H9 (cell line): ENCODE results near the gene MALAT1. TPM values are rescaled to one million over a fixed set of nuclear protein-coding genes. Genes with fewer than 3 reads are reported as not detected.

ENCODE experiments used
- DNase-seq: peaks from one replicate; pipeline ENCODE4 v3.0.0-alpha.2; 2017
- H2AFZ ChIP-seq: one replicate; pipeline ENCODE4 v1.6.1; 2013; ENCODE audit warnings: mild to moderate bottlenecking, low read length, control low read depth, moderate library complexity
- H2AK5ac ChIP-seq: 2 replicates; pipeline ENCODE4 v1.6.1; 2013; ENCODE audit warnings: low read length, control low read depth, mixed read lengths; ENCODE audit not compliant: insufficient read length
- H2BK120ac ChIP-seq: one replicate; pipeline ENCODE4 v1.6.1; 2013; ENCODE audit warnings: low read depth, mild to moderate bottlenecking, low read length, control low read depth, inconsistent platforms; ENCODE audit not compliant: poor library complexity, severe bottlenecking
- H2BK12ac ChIP-seq: 2 replicates; pipeline ENCODE4 v1.6.1; 2013; ENCODE audit warnings: low read length, control low read depth, mixed read lengths, low read depth; ENCODE audit not compliant: insufficient read length
- H2BK15ac ChIP-seq: 2 replicates; pipeline ENCODE4 v1.6.1; 2013; ENCODE audit warnings: low read depth, low read length, control low read depth
- H2BK20ac ChIP-seq: one replicate; pipeline ENCODE4 v1.6.1; 2013; ENCODE audit warnings: low read depth, mild to moderate bottlenecking, low read length, control low read depth, inconsistent platforms; ENCODE audit not compliant: poor library complexity, severe bottlenecking
- H2BK5ac ChIP-seq: 2 replicates; pipeline ENCODE4 v1.6.1; 2013; ENCODE audit warnings: low read length, control low read depth, mixed read lengths; ENCODE audit not compliant: insufficient read length
- H3K14ac ChIP-seq: 2 replicates; pipeline ENCODE4 v1.6.1; 2013; ENCODE audit warnings: low read length, control low read depth; ENCODE audit not compliant: insufficient read depth
- H3K18ac ChIP-seq: 2 replicates; pipeline ENCODE4 v1.6.1; 2013; ENCODE audit warnings: low read depth, mild to moderate bottlenecking, mixed read lengths, low read length, control low read depth; ENCODE audit not compliant: insufficient read length
- H3K23ac ChIP-seq: 2 replicates; pipeline ENCODE4 v1.6.1; 2013; ENCODE audit warnings: low read length, control low read depth, mixed read lengths, low read depth; ENCODE audit not compliant: insufficient read length
- H3K23me2 ChIP-seq: 2 replicates; pipeline ENCODE4 v1.6.1; 2013; ENCODE audit warnings: low read depth, mild to moderate bottlenecking, mixed read lengths, low read length, control low read depth; ENCODE audit not compliant: insufficient read length, poor library complexity, severe bottlenecking
- H3K27ac ChIP-seq: 2 replicates; pipeline ENCODE4 v1.5.1; 2013; ENCODE audit warnings: low read length, control low read depth, mixed read lengths, low read depth; ENCODE audit not compliant: insufficient read length
- H3K27me3 ChIP-seq: 2 replicates; pipeline ENCODE4 v1.6.1; 2013; ENCODE audit warnings: low read length, control low read depth, inconsistent platforms; ENCODE audit not compliant: insufficient read depth
- H3K4ac ChIP-seq: 2 replicates; pipeline ENCODE4 v1.6.1; 2013; ENCODE audit warnings: low read depth, mild to moderate bottlenecking, control low read depth, inconsistent platforms, low read length, moderate library complexity
- H3K4me1 ChIP-seq: 2 replicates; pipeline ENCODE4 v1.6.1; 2013; ENCODE audit warnings: low read length, control low read depth, inconsistent platforms; ENCODE audit not compliant: insufficient read depth
- H3K4me2 ChIP-seq: 2 replicates; pipeline ENCODE4 v1.6.1; 2013; ENCODE audit warnings: low read length, control low read depth, mixed read lengths; ENCODE audit not compliant: insufficient read length, insufficient read depth
- H3K56ac ChIP-seq: 2 replicates; pipeline ENCODE4 v1.6.1; 2013; ENCODE audit warnings: low read depth, mild to moderate bottlenecking, mixed read lengths, low read length, control low read depth; ENCODE audit not compliant: insufficient read length
- H3K79me1 ChIP-seq: 2 replicates; pipeline ENCODE4 v1.6.1; 2013; ENCODE audit warnings: low read depth, mild to moderate bottlenecking, moderate library complexity, low read length, control low read depth, inconsistent platforms; ENCODE audit not compliant: insufficient read depth, poor library complexity, severe bottlenecking
- H3K79me2 ChIP-seq: 2 replicates; pipeline ENCODE4 v1.6.1; 2013; ENCODE audit warnings: low read length, control low read depth, inconsistent platforms; ENCODE audit not compliant: insufficient read depth
- H3K9ac ChIP-seq: 2 replicates; pipeline ENCODE4 v1.6.1; 2013; ENCODE audit warnings: low read length, control low read depth, mixed read lengths; ENCODE audit not compliant: insufficient read length; ENCODE audit errors: extremely low read depth
- H3K9me3 ChIP-seq: one replicate; pipeline ENCODE4 v1.6.1; 2013; ENCODE audit warnings: low read depth, low read length, inconsistent platforms; ENCODE audit not compliant: control insufficient read depth
- H3T11ph ChIP-seq: one replicate; pipeline ENCODE4 v1.6.1; 2013; ENCODE audit warnings: mild to moderate bottlenecking, low read length, control low read depth, inconsistent platforms
- H4K20me1 ChIP-seq: one replicate; pipeline ENCODE4 v1.6.1; 2013; ENCODE audit not compliant: control insufficient read depth, insufficient read length, insufficient read depth
- H4K5ac ChIP-seq: 2 replicates; pipeline ENCODE4 v1.6.1; 2013; ENCODE audit warnings: low read depth, mild to moderate bottlenecking, mixed read lengths, low read length, control low read depth; ENCODE audit not compliant: insufficient read length
- H4K8ac ChIP-seq: replicated peaks from 2 replicates; pipeline ENCODE4 v1.6.1; 2013; ENCODE audit warnings: low read length, control low read depth, mixed read lengths, low read depth; ENCODE audit not compliant: insufficient read length
- H4K91ac ChIP-seq: 2 replicates; pipeline ENCODE4 v1.6.1; 2013; ENCODE audit warnings: low read depth, mild to moderate bottlenecking, moderate library complexity, mixed read lengths, low read length, control low read depth; ENCODE audit not compliant: insufficient read length
- H3K27ac Mint-ChIP-seq, 3 experiments: 2 replicates in 2 of 3; 3 replicates in 1 of 3; pipeline ENCODE4 v1.8.0; 2020 to 2021; ENCODE audit warnings: mixed read lengths in 3 of 3, mild to moderate bottlenecking in 1 of 3, moderate library complexity in 1 of 3
- H3K27me3 Mint-ChIP-seq: 2 replicates; pipeline ENCODE4 v1.8.0; 2021; ENCODE audit warnings: low read depth, mild to moderate bottlenecking, moderate library complexity, mixed read lengths
- H3K36me3 Mint-ChIP-seq, 3 experiments: 2 replicates in 2 of 3; 3 replicates in 1 of 3; pipeline ENCODE4 v1.8.0; 2020 to 2021; ENCODE audit warnings: low read depth in 3 of 3, mixed read lengths in 3 of 3; ENCODE audit not compliant: insufficient read depth in 1 of 3
- H3K4me1 Mint-ChIP-seq, 2 experiments: 2 replicates each; pipeline ENCODE4 v1.8.0; 2020; ENCODE audit warnings: mixed read lengths in 2 of 2
- H3K4me3 Mint-ChIP-seq, 2 experiments: 2 replicates in 1 of 2; 3 replicates in 1 of 2; pipeline ENCODE4 v1.8.0; 2020 to 2021; ENCODE audit warnings: mild to moderate bottlenecking in 2 of 2, mixed read lengths in 2 of 2, moderate library complexity in 1 of 2
- H3K9me3 Mint-ChIP-seq, 2 experiments: 2 replicates in 1 of 2; 3 replicates in 1 of 2; pipeline ENCODE4 v1.8.0; 2020; ENCODE audit warnings: mild to moderate bottlenecking in 2 of 2, mixed read lengths in 2 of 2, moderate library complexity in 1 of 2
- CTCF ChIP-seq: fragments of 200-600 bp; sonication (generic); conservative IDR thresholded peaks from 3 replicates; pipeline ENCODE4 v1.8.0; 2021; ENCODE audit warnings: antibody characterized with exemption, mild to moderate bottlenecking
- WGBS: extraction: QIAGEN DNeasy Blood & Tissue Kit; methylation state at CpG from one replicate; pipeline ENCODE4 v1.1.7; 2013; ENCODE audit warnings: missing lambda C conversion rate, low lambda C conversion rate, mixed read lengths; ENCODE audit not compliant: insufficient read length; ENCODE audit errors: extremely low coverage; 5-methylcytosine and 5-hydroxymethylcytosine counted together
- total RNA-seq: library from RNA; stranded (reverse); gene quantifications from 2 replicates; pipeline ENCODE4 v1.2.1, GENCODE V29; 2021

Gene MALAT1
- total RNA-seq, 1 experiment from 2014 or later: 1,934 TPM

DNA sequence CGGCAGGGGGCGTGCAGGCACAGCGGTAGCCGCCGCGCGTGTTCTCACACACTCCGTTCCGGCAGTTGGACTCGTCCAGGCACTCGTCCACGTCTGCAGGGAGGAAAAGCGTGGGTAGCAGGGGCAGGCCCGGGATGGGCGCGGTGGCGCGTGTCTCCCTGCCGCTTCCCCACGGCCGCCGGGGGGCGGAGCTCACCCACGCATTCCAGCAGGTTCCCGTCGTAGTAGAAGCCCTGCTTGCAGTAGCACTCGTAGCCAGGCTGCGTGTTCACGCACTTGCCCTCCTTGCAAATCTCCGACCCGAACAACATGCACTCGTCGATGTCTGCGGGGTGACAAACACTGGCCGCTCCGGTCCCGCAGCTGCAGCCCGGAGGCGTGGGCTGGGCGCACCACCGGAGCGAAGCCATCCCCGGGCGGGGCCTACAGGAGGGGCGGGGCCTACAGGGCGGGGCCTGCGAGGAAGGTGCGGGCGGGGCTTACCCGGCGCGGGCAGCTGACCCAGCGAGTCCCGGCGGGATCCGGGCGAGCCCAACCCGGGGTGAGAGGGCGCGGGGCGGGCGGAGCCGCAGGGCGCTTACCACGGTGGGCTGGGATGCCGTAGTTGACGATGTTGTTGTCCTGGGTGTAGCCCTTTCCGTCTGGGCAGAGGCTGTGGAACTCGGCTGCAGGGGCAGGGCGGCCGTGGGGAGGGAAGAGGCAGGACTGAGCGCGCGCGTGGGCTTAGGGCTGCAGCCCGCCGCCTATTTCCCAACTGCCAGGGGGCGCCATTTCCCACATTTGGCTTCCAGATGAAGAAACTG, 41.6 kb downstream of the MALAT1 start:
- Histone ChIP-seq H3K4me2 (peak overlapping the region; percentile 73), H3K4me1 (no peaks in the 10 kb centered on the region), H4K20me1 (peaks cover 2% of the 10 kb centered on the region), H3K14ac (no peak overlapping the region), H3K9ac (peak overlapping the region; percentile 45), H3K79me2 (no peaks in the 10 kb centered on the region), H4K8ac (no peak overlapping the region), H3K18ac (peak overlapping the region; percentile 14), H3T11ph (no peak overlapping the region), H3K27ac (no peak overlapping the region), H4K91ac (no peak overlapping the region), H3K56ac (no peak overlapping the region), H2AK5ac (no peak overlapping the region), H3K9me3 (no peaks in the 10 kb centered on the region), H3K4ac (no peak overlapping the region), H2BK20ac (no peak overlapping the region), H3K23ac (no peak overlapping the region), H2BK12ac (no peak overlapping the region), H2BK5ac (no peak overlapping the region), H2BK15ac (no peak overlapping the region), H3K27me3 (no peaks in the 10 kb centered on the region; the same call in 1 of the 2 replicates), H2BK120ac (no peak overlapping the region), H3K79me1 (no peaks in the 10 kb centered on the region), H3K23me2 (peaks cover 13% of the 10 kb centered on the region), H2AFZ (no peak overlapping the region), H4K5ac (no peak overlapping the region)
- TF ChIP-seq CTCF: peak; percentile 95
- Mint-ChIP-seq H3K9me3 (peaks cover 0 to 2% of the 10 kb centered on the region in 2 experiments; a peak in 1 of 5 replicates), H3K27me3 (peaks cover 51% of the 10 kb centered on the region), H3K36me3 (peaks cover 0 to 17% (median 16%) of the 10 kb centered on the region in 3 experiments), H3K4me1 (peaks cover 3 to 10% of the 10 kb centered on the region in 2 experiments; a peak in 3 of 4 replicates), H3K4me3 (peak overlapping the region; percentile 67 to 81), H3K27ac (no peak overlapping the region)
- no CpG with 5 or more reads among the region's 78 CpGs for WGBS
- peak; percentile 94 for DNase-seq
